Breast epithelium (tissue), 3 donors: ENCODE data around the gene LSAMP.

ENCODE experiments used
- POLR2A ChIP-seq: fragments of 450-650 bp; IDR thresholded peaks from one replicate; pipeline ENCODE4 v1.6.1; 2016; ENCODE audit warnings: antibody characterized with exemption, mild to moderate bottlenecking, moderate library complexity
- TF ChIP-seq, protein P1 (sequence below), 3 donors: fragments of 450-650 bp; IDR thresholded peaks; one replicate each; pipeline ENCODE4 v1.5.1; 2016 to 2017; ENCODE audit warnings: antibody characterized with exemption in 3 of 3, mild to moderate bottlenecking in 3 of 3, moderate library complexity in 3 of 3

DNA sequence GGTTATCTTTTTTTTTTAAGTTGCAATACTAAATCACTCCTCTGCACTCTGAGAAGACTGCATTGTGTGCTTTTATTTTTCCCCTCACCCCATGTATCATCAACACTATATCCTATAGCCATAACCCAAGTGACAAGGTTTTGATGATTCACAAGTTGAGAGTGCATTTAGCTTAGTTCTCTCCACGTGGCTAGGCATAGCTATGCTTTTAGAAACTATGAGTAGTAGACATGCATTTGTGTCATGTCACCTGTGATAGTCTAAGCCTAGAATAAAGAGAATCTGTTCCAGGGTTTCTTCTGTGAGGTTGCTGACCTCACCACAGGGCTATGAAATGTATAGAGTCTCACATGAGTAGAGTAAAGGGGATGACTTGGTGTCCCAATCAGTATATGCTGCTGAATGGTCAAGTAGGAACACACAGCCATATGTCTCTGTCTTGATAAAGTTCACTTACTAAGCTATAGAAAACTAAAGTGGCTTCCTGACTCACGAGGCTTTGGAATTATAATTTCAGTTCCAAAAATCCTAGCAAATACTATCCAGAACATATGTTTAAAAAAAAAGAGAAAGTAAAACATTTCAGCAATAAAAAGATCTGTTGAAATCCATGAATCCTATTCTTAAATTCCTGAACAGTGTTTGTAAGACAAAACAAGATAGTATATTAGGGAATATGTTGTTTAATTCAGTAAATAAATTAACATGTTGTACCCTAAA lies 206.3 kb downstream of the LSAMP start:
- TF ChIP-seq, protein P1, sequence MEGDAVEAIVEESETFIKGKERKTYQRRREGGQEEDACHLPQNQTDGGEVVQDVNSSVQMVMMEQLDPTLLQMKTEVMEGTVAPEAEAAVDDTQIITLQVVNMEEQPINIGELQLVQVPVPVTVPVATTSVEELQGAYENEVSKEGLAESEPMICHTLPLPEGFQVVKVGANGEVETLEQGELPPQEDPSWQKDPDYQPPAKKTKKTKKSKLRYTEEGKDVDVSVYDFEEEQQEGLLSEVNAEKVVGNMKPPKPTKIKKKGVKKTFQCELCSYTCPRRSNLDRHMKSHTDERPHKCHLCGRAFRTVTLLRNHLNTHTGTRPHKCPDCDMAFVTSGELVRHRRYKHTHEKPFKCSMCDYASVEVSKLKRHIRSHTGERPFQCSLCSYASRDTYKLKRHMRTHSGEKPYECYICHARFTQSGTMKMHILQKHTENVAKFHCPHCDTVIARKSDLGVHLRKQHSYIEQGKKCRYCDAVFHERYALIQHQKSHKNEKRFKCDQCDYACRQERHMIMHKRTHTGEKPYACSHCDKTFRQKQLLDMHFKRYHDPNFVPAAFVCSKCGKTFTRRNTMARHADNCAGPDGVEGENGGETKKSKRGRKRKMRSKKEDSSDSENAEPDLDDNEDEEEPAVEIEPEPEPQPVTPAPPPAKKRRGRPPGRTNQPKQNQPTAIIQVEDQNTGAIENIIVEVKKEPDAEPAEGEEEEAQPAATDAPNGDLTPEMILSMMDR (IDR thresholded peaks at IDR 0.05) = no peak
- no peak for TF ChIP-seq POLR2A
